Measurements from ENCODE around the gene ORAI2. TPM values are rescaled to one million over a fixed set of nuclear protein-coding genes. Genes with fewer than 3 reads are reported as not detected.

The ORAI2 gene
- 11.9 TPM for polyA plus RNA-seq (2012; ENCODE audit: missing spikeins)

DNA sequence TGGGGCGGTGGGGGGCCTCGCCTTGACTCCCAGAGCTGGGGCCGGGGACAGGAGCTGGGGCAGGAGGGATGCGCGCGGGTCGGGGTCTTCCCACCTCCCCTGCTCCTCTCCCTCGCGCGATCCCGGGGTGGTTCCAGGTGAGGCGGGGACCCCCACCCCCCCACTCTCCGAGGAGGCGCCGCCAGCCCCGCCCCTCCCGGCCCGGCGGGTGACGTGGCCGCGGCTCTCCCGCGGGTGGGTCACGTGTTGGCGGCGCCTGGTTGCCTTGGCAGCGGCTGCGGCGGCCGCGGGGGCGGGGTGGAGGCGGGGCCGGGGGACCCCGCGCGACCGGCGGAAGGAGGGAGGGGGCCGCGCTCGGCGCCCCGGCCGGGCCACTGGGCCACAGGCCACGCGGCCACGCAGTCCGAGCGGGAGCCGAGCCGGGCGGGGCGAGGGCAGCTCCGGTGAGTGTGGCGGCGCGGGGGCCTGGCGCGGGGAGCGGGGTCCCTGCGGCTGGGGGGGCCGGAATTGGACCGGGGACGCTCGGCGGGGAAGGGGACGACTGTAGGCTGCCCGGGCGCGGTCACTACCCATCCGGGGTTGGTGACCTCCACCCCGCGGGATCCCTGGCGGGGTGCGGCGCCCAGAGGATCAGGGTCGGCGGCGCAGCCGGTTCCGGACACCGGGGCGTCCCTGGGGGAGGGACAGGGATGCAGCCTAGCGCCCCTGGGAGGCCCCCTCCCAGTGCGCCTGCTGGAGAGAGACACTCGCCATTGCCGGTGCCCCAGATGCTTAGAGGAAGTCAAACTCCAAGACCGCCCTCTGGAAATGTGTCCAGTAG lies at the start of gene ORAI2:
ORAI2 (plus strand) TSS at position 357 of the 820 bp plus-strand sequence. CDS start 5,382 bp downstream, outside the sequence.
- TF ChIP-seq POLR2A (IDR thresholded peaks at IDR 0.05; ENCODE audit: low read depth, low read length): peak; percentile 64; the same call in 1 of the 2 replicates
- no peak for TF ChIP-seq POLR2AphosphoS5 (IDR thresholded peaks at IDR 0.05; ENCODE audit: low read depth, low read length)
- FAIRE-seq: peak; percentile 97
- peak; percentile 84 for DNase-seq (ENCODE audit: insufficient read length)

DNA sequence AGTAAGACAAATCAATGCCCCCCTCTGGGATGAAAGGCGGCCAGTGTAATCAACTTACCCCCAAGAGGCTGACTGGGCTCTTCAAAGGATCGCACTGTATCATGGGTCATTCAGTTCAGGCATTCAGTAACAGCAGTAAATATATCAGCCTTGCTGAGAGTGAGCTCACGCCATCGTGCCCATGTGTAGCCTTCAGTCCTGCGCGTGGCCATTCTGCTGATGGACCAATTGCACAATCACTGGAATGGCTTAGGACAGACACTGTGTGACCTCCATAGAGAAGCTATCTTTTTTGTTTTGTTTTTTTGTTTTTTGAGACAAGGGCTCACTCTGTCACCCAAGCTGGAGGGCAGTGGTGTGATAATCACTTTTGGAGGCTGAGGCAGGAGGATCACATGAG lies 46.3 kb upstream of the ORAI2 start:
- no peak for TF ChIP-seq POLR2AphosphoS5 (IDR thresholded peaks at IDR 0.05; ENCODE audit: low read depth, low read length)
- no peak for TF ChIP-seq TAF1 (IDR thresholded peaks at IDR 0.05; ENCODE audit: borderline replicate concordance, low read depth, low read length)
- no peak for TF ChIP-seq POLR2A (IDR thresholded peaks at IDR 0.05; ENCODE audit: low read depth, low read length)
- no peak for DNase-seq (ENCODE audit: insufficient read length)
- no peak for FAIRE-seq

DNA sequence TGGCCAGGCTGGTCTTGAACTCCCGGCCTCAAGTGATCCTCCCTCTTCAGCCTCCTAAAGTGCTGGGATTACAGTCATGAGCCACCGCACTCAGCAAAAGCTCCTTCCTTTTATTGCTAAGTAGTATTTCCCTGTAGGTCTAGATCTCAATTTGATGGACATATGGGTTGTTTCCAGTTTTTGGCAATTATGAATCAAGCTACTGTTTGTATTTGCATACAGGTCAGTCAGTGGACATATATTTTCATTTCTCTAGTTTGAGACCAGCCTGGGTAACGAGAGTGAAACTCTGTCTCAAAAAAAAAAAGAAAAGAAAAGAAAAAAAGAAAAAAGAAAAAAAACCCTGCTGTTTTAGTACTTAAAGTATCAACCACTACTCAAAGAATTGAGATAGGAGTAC lies 43.6 kb upstream of the ORAI2 start:
- TF ChIP-seq POLR2A (IDR thresholded peaks at IDR 0.05; ENCODE audit: low read depth, low read length) (no peak), POLR2AphosphoS5 (IDR thresholded peaks at IDR 0.05; ENCODE audit: low read depth, low read length) (no peak), TAF1 (IDR thresholded peaks at IDR 0.05; ENCODE audit: borderline replicate concordance, low read depth, low read length) (no peak)
- no peak for FAIRE-seq
- DNase-seq (ENCODE audit: insufficient read length): no peak

DNA sequence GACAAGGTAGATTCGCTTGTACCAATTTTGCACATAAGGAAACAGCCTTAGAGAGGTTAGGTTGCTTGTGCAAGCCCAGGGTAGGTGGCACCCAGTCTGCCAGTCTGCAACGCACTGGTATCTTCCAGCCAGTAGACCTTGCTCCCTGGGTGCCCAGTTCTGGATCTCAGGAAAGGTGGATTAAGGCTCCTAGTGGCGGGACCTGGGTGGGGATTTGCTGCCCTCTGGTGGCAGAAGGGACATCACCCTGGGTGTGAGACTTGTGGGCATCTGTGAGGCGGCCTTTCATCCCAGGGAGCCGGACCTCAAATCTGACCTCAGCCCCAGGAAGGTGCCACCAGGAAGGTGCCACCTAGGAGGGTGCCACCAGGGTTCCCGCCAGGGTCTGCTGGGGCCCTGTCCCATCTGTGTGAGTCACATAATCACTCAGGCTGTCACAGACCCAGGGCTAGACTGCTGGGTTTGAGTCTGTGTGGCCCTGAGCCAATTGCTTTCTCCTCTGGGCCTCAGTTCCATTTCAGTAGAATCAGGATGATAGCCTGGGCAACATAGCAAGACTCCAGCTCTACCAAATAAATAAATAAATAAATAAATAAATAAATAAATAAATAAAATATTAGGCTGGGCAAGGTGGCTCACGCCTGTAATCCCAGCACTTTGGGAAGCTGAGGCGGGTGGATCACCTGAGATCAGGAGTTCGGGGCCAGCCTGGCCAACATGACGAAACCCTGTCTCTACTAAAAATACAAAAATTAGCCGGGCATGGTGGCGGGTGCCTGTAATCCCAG lies 42.5 kb upstream of the ORAI2 start:
- peak; percentile 54 for DNase-seq (ENCODE audit: insufficient read length)
- FAIRE-seq: no peak

DNA sequence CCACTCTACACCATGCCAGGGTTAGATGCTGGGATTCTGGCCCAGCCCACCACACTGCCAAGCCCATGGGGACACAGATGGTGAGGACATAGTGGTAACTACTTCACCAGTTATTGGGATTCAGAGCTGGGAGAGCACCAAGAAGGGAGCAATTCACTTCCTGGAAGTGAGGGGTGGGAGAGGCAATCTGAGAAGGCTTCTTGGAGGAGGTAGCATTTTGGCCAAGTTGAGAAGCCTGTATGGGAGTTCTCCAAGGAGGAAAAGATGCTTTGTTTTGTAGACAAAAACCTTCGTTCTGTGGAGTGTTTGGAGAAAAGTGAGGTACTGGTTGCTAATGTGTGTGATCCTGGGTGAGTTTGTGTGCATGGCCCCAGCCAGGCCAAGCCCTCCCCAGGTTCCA lies 41.0 kb upstream of the ORAI2 start:
- TF ChIP-seq POLR2A (IDR thresholded peaks at IDR 0.05; ENCODE audit: low read depth, low read length): no peak
- no peak for TF ChIP-seq POLR2AphosphoS5 (IDR thresholded peaks at IDR 0.05; ENCODE audit: low read depth, low read length)
- TF ChIP-seq TAF1 (IDR thresholded peaks at IDR 0.05; ENCODE audit: borderline replicate concordance, low read depth, low read length): no peak
- FAIRE-seq (no peak), DNase-seq (ENCODE audit: insufficient read length) (no peak)

More for the DNA sequence above, 42.5 kb upstream of the ORAI2 start:
- TF ChIP-seq POLR2A (IDR thresholded peaks at IDR 0.05; ENCODE audit: low read depth, low read length) (no peak), TAF1 (IDR thresholded peaks at IDR 0.05; ENCODE audit: borderline replicate concordance, low read depth, low read length) (no peak), POLR2AphosphoS5 (IDR thresholded peaks at IDR 0.05; ENCODE audit: low read depth, low read length) (no peak)

DNA sequence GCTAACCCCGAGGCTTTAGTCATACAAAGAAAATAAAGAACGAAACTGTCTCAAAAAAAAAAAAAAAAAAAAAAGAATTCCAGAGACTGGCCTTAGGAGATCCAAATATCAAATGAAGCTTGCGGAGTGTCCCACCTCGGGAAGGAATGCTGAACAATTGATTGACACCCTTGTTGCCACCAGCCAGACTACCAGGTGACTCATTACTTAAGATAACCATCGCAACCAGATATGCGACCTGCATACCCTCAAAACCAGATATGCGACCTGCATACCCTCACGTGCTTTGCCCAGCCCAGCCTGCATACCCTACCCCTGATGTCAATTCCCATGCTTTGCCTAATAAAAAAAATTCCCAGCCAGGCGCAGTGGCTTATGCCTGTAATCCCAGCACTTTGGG lies 39.9 kb upstream of the ORAI2 start:
- TF ChIP-seq POLR2AphosphoS5 (IDR thresholded peaks at IDR 0.05; ENCODE audit: low read depth, low read length): no peak
- no peak for TF ChIP-seq POLR2A (IDR thresholded peaks at IDR 0.05; ENCODE audit: low read depth, low read length)
- DNase-seq (ENCODE audit: insufficient read length) (no peak), FAIRE-seq (no peak)

DNA sequence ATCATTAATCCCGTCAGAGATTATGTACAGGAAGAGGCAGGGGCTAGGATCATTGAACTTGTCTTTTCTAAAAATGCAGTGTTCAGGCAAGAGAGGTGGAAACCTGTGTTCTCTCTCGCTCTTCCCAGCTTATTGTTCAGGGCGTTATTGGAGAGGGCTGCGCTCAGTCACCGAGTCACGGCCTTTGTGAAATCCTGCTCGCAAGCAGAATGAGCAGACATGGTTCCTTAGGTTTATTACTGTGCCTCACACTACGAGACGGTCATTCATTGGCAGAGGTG lies 37.8 kb upstream of the ORAI2 start:
- FAIRE-seq (no peak), DNase-seq (ENCODE audit: insufficient read length) (no peak)
- no peak for TF ChIP-seq POLR2A (IDR thresholded peaks at IDR 0.05; ENCODE audit: low read depth, low read length)
- no peak for TF ChIP-seq POLR2AphosphoS5 (IDR thresholded peaks at IDR 0.05; ENCODE audit: low read depth, low read length)
- TF ChIP-seq TAF1 (IDR thresholded peaks at IDR 0.05; ENCODE audit: borderline replicate concordance, low read depth, low read length): no peak

DNA sequence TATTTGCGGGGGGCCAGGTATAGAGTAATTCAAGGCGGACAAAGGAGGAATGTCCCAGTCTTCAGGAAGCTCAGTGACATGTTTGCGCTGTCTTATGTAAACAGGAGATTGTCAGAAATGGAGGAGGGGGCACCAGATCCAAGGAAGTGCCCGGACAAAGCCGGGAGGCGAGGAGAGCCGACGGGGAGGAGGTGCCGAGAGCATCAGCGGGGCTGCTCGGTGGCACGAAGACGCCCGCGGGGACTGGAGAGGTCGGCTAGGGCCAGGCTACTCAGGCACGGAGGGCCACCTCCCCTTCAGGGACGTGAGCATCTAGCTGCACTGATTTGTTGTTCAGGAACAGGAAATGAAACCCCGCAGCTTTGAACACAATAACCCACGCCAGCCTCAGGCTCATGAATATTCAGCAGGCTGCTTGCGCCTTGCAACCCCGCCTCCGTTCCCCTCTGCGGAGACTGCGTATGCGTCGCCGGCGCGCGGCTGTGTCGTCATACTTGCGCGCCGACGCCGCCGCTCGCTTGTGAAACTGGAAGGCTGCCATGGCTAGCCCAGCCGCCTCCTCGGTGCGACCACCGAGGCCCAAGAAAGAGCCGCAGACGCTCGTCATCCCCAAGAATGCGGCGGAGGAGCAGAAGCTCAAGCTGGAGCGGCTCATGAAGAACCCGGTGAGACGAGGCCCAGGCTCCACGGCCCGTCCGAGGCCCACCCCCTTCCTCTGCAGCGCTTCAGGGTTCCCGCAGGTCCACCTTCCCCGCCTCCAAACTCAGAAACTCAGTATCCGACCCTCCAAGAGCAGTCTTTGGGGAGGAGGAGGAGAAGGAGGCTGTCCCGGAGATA lies 37.3 kb upstream of the ORAI2 start, which contains the start of gene PRKRIP1:
PRKRIP1 (plus strand) TSS at position 491 of the 837 bp plus-strand sequence; CDS start at position 540, 49 bp downstream.
- FAIRE-seq (peak; percentile 96), DNase-seq (ENCODE audit: insufficient read length) (peak; percentile 87)
- 0 out of 2 replicates have a peak, but pooled peaks have one; percentile 25 for TF ChIP-seq TAF1 (IDR thresholded peaks at IDR 0.05; ENCODE audit: borderline replicate concordance, low read depth, low read length)
- TF ChIP-seq POLR2AphosphoS5 (IDR thresholded peaks at IDR 0.05; ENCODE audit: low read depth, low read length): peak; percentile 76
- TF ChIP-seq POLR2A (IDR thresholded peaks at IDR 0.05; ENCODE audit: low read depth, low read length): peak; percentile 65

DNA sequence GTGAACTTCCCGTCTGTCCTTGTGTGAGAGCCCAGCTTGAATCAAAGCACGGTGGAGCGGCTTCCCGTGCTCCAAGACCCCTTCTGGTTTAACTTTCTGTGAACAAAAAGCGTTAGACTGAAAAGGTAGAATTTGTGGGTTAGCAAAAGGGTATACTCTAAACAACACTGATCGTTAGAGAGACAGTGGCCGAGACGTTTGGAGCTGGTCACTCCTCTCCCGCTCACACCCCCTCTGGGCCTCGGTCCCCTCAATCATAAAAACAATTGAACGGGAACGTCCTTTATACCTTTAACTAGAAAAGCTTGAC lies 36.7 kb upstream of the ORAI2 start:
- DNase-seq (ENCODE audit: insufficient read length) (no peak), FAIRE-seq (no peak)

DNA sequence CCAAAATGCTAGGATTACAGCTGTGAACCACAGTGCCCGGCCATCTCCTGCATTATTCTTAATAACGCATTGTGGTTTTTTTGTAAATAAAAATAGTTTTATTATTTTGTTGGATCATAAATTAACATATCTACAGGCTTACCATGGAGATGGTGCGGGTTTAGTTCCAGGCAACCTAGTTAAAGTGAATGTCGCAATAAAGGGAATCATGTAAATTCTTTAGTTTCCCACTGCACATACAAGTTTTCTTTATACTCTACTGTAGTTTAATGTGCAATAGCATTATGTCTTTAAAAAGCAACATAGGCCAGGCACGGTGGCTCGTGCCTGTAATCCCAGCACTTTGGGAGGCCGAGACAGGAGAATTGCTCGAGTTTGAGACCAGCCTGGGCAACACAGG lies 34.8 kb upstream of the ORAI2 start:
- DNase-seq (ENCODE audit: insufficient read length) (no peak), FAIRE-seq (no peak)
- no peak for TF ChIP-seq POLR2AphosphoS5 (IDR thresholded peaks at IDR 0.05; ENCODE audit: low read depth, low read length)
- no peak for TF ChIP-seq TAF1 (IDR thresholded peaks at IDR 0.05; ENCODE audit: borderline replicate concordance, low read depth, low read length)
- TF ChIP-seq POLR2A (IDR thresholded peaks at IDR 0.05; ENCODE audit: low read depth, low read length): no peak

More for the DNA sequence above, 36.7 kb upstream of the ORAI2 start:
- no peak for TF ChIP-seq POLR2A (IDR thresholded peaks at IDR 0.05; ENCODE audit: low read depth, low read length)
- TF ChIP-seq TAF1 (IDR thresholded peaks at IDR 0.05; ENCODE audit: borderline replicate concordance, low read depth, low read length): no peak
- TF ChIP-seq POLR2AphosphoS5 (IDR thresholded peaks at IDR 0.05; ENCODE audit: low read depth, low read length): no peak

DNA sequence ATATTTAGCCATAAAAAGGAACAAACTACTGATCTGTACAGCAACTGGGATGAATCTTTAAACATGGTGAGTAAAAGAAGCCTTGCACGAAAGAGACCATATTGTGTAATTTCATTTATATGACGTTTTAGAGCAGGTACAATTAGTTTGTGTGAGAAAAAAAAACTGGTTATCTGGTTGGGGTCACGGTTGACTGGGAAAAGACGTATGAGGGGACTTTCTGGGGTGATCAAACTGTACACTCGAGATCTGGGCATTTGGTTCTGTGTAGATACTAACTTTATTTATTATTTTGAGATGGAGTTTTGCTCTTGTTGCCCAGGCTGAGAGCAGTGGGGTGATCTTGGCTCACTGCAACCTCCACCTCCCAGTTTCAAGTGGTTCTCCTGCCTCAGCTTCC lies 33.0 kb upstream of the ORAI2 start:
- TF ChIP-seq TAF1 (IDR thresholded peaks at IDR 0.05; ENCODE audit: borderline replicate concordance, low read depth, low read length) (no peak), POLR2A (IDR thresholded peaks at IDR 0.05; ENCODE audit: low read depth, low read length) (no peak), POLR2AphosphoS5 (IDR thresholded peaks at IDR 0.05; ENCODE audit: low read depth, low read length) (no peak)
- no peak for DNase-seq (ENCODE audit: insufficient read length)
- FAIRE-seq: no peak
